Measurements from ENCODE around the gene GLOD4.

Gene GLOD4

GRCh38 chr17:745406-745805 is 36.7 kb downstream of the GLOD4 start:
- Histone ChIP-seq H3K36me3 (ENCODE audit: control insufficient read depth, insufficient read depth, low read length) (peaks cover 41% of the 10 kb centered on the region), H3K4me1 (ENCODE audit: control insufficient read depth, insufficient read depth, low read length, poor library complexity, severe bottlenecking) (peaks cover 5% of the 10 kb centered on the region), H3K27me3 (replicated peaks; ENCODE audit: control insufficient read depth, insufficient read depth, low read length, poor library complexity, severe bottlenecking) (no peaks in the 10 kb centered on the region), H3K9me3 (ENCODE audit: control insufficient read depth, low read length) (no peaks in the 10 kb centered on the region), H3K4me3 (ENCODE audit: insufficient read depth, low read depth, low read length, poor library complexity, severe bottlenecking) (no peak overlapping the region), H3K27ac (ENCODE audit: insufficient read depth, low read length, poor library complexity, severe bottlenecking) (no peak overlapping the region)
- DNase-seq = no peak

GRCh38 chr17:744937-745336 is 37.1 kb downstream of the GLOD4 start:
- H3K27ac ChIP-seq (ENCODE audit: insufficient read depth, low read length, poor library complexity, severe bottlenecking) = no peak overlapping the region
- DNase-seq = no peak
- no peak overlapping the region for H3K4me3 ChIP-seq (ENCODE audit: insufficient read depth, low read depth, low read length, poor library complexity, severe bottlenecking)
- H3K9me3 ChIP-seq (ENCODE audit: control insufficient read depth, low read length) = no peaks in the 10 kb centered on the region
- H3K36me3 ChIP-seq (ENCODE audit: control insufficient read depth, insufficient read depth, low read length) = peaks cover 41% of the 10 kb centered on the region
- peaks cover 1% of the 10 kb centered on the region for H3K4me1 ChIP-seq (ENCODE audit: control insufficient read depth, insufficient read depth, low read length, poor library complexity, severe bottlenecking)
- no peaks in the 10 kb centered on the region for H3K27me3 ChIP-seq (replicated peaks; ENCODE audit: control insufficient read depth, insufficient read depth, low read length, poor library complexity, severe bottlenecking)

DNA sequence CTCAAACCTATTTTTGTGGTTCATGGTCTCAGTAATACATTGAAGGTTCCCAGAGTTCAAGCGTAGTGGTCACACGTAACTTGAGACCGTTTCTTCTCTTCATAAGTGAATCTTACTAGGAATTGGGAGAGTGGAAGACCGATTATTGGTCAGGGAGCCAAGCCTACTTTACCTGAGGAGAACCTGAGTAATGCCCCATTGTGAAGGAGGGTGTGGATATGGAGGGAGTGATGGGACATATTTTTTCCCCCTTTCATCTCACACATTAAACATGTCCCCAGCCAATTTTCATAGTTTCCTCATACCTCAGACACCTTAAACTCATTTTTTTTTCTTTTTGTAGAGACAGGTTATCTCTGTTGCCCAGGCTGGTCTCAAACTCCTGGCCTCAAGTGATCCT is 38.9 kb downstream of the GLOD4 start:
- Histone ChIP-seq H3K4me3 (ENCODE audit: insufficient read depth, low read depth, low read length, poor library complexity, severe bottlenecking) (no peak overlapping the region), H3K4me1 (ENCODE audit: control insufficient read depth, insufficient read depth, low read length, poor library complexity, severe bottlenecking) (no peaks in the 10 kb centered on the region), H3K36me3 (ENCODE audit: control insufficient read depth, insufficient read depth, low read length) (peaks cover 41% of the 10 kb centered on the region), H3K27me3 (replicated peaks; ENCODE audit: control insufficient read depth, insufficient read depth, low read length, poor library complexity, severe bottlenecking) (no peaks in the 10 kb centered on the region), H3K27ac (ENCODE audit: insufficient read depth, low read length, poor library complexity, severe bottlenecking) (no peak overlapping the region), H3K9me3 (ENCODE audit: control insufficient read depth, low read length) (no peaks in the 10 kb centered on the region)
- no peak for DNase-seq

DNA sequence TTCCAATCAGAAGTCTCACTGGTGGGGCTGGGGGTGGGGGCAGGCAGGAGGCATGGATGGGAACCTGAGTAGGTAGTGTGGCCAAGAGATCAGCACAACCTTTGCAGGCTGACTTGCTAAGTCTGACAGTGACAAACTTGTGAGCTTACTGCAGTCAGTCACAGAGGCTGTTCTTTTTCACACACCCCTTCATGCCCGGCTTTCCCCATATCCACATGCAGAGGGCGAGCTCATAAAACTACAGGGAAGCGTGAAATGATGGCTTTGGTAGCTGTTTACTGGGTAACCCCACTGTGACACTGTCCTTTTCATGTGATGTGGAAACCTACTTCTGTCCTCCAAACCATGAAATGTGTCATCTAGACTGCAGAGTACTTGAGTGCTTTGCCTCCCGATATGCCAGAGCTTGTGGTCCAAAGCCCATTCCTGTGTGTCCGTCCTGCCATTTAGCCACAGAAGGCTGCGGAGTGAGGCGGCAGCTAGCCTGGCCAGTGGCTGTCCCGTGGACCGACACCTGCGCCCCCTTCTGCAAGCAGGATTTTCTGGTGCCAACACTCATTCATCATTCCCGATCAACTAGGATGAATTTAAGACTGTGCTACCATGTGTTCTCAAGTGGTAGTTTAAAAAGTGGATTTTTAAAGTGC is 39.8 kb downstream of the GLOD4 start:
- Histone ChIP-seq H3K36me3 (ENCODE audit: control insufficient read depth, insufficient read depth, low read length) (peaks cover 36% of the 10 kb centered on the region), H3K9me3 (ENCODE audit: control insufficient read depth, low read length) (no peaks in the 10 kb centered on the region), H3K27ac (ENCODE audit: insufficient read depth, low read length, poor library complexity, severe bottlenecking) (no peak overlapping the region), H3K4me1 (ENCODE audit: control insufficient read depth, insufficient read depth, low read length, poor library complexity, severe bottlenecking) (no peaks in the 10 kb centered on the region), H3K4me3 (ENCODE audit: insufficient read depth, low read depth, low read length, poor library complexity, severe bottlenecking) (no peak overlapping the region), H3K27me3 (replicated peaks; ENCODE audit: control insufficient read depth, insufficient read depth, low read length, poor library complexity, severe bottlenecking) (no peaks in the 10 kb centered on the region)
- no peak for DNase-seq

DNA sequence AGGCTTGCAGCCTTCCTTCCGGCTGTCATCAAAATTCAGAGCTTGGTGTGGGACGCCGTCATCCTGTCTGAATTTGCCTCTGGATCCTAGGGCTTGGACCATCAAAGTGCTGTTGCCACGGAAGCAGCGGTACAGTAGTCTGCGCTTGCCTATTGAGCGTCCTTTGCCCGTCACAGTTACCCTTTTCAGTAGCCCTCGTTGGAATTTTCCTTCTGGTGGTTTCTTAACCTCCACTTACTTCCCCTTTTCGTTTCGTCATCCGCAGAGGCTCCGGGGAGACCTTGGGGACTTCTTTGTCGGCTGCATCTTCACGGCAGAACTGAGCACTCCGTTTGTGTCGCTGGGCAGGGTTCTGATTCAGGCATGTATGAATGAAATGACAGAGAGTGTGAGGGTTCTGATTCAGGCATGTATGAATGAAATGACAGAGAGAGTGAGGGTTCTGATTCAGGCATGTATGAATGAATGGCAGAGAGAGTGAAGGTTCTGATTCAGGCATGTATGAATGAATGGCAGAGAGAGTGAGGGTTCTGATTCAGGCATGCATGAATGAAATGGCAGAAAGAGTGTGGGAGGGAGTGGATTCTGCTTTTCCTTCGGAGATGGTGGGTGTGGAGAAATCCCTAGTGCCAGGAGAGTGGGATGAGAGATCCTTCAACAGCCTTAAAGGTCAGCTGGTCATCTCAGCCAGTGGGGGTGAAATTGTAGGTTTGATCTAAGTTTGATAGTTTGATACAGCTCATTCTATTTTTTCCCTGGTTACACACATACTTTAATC is 41.7 kb downstream of the GLOD4 start:
- H3K9me3 ChIP-seq (ENCODE audit: control insufficient read depth, low read length) = no peaks in the 10 kb centered on the region
- peaks cover 19% of the 10 kb centered on the region for H3K36me3 ChIP-seq (ENCODE audit: control insufficient read depth, insufficient read depth, low read length)
- DNase-seq = no peak
- H3K27ac ChIP-seq (ENCODE audit: insufficient read depth, low read length, poor library complexity, severe bottlenecking) = no peak overlapping the region
- no peaks in the 10 kb centered on the region for H3K27me3 ChIP-seq (replicated peaks; ENCODE audit: control insufficient read depth, insufficient read depth, low read length, poor library complexity, severe bottlenecking)
- no peak overlapping the region for H3K4me3 ChIP-seq (ENCODE audit: insufficient read depth, low read depth, low read length, poor library complexity, severe bottlenecking)
- no peaks in the 10 kb centered on the region for H3K4me1 ChIP-seq (ENCODE audit: control insufficient read depth, insufficient read depth, low read length, poor library complexity, severe bottlenecking)

DNA sequence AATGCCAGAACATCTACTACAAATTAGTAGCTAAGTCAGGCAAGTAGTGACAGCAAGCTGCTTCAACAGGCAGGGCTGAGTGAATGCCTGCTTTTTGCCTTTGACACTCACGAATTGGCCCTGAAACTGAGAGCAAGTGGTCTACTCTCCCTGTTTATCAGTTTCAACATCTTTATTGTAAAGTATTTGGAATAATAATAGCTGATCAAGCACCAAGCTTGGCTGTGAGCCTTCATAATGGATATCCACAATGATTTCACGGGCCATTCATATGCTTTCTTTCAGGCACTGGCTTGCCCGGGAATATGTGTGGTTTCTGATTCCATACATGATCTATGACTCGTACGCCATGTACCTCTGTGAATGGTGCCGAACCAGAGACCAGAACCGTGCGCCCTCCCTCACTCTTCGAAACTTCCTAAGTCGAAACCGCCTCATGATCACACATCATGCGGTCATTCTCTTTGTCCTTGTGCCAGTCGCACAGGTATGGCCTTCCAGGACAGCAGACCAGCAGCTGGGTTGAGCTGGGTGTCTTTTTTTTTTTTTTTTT is 44.4 kb downstream of the GLOD4 start:
- peaks cover 4% of the 10 kb centered on the region for H3K36me3 ChIP-seq (ENCODE audit: control insufficient read depth, insufficient read depth, low read length)
- no peak overlapping the region for H3K27ac ChIP-seq (ENCODE audit: insufficient read depth, low read length, poor library complexity, severe bottlenecking)
- peaks cover 4% of the 10 kb centered on the region for H3K4me1 ChIP-seq (ENCODE audit: control insufficient read depth, insufficient read depth, low read length, poor library complexity, severe bottlenecking)
- no peaks in the 10 kb centered on the region for H3K9me3 ChIP-seq (ENCODE audit: control insufficient read depth, low read length)
- H3K4me3 ChIP-seq (ENCODE audit: insufficient read depth, low read depth, low read length, poor library complexity, severe bottlenecking) = no peak overlapping the region
- DNase-seq = no peak
- no peaks in the 10 kb centered on the region for H3K27me3 ChIP-seq (replicated peaks; ENCODE audit: control insufficient read depth, insufficient read depth, low read length, poor library complexity, severe bottlenecking)

- Histone ChIP-seq H3K27ac (ENCODE audit: insufficient read depth, low read length, poor library complexity, severe bottlenecking) (no peak overlapping the region), H3K4me3 (ENCODE audit: insufficient read depth, low read depth, low read length, poor library complexity, severe bottlenecking) (no peak overlapping the region), H3K9me3 (ENCODE audit: control insufficient read depth, low read length) (no peaks in the 10 kb centered on the region), H3K36me3 (ENCODE audit: control insufficient read depth, insufficient read depth, low read length) (no peaks in the 10 kb centered on the region), H3K27me3 (replicated peaks; ENCODE audit: control insufficient read depth, insufficient read depth, low read length, poor library complexity, severe bottlenecking) (no peaks in the 10 kb centered on the region), H3K4me1 (ENCODE audit: control insufficient read depth, insufficient read depth, low read length, poor library complexity, severe bottlenecking) (peaks cover 8% of the 10 kb centered on the region)
- DNase-seq = no peak
These were observed 48.3 kb downstream of the GLOD4 start for GRCh38 chr17:733743-734142.

GRCh38 chr17:732902-733720 is 49.0 kb downstream of the GLOD4 start:
- Histone ChIP-seq H3K27me3 (replicated peaks; ENCODE audit: control insufficient read depth, insufficient read depth, low read length, poor library complexity, severe bottlenecking) (no peaks in the 10 kb centered on the region), H3K4me1 (ENCODE audit: control insufficient read depth, insufficient read depth, low read length, poor library complexity, severe bottlenecking) (peaks cover 8% of the 10 kb centered on the region), H3K9me3 (ENCODE audit: control insufficient read depth, low read length) (no peaks in the 10 kb centered on the region), H3K27ac (ENCODE audit: insufficient read depth, low read length, poor library complexity, severe bottlenecking) (peak overlapping the region; percentile 11), H3K36me3 (ENCODE audit: control insufficient read depth, insufficient read depth, low read length) (no peaks in the 10 kb centered on the region), H3K4me3 (ENCODE audit: insufficient read depth, low read depth, low read length, poor library complexity, severe bottlenecking) (peak overlapping the region; percentile 50)
- DNase-seq = no peak

DNA sequence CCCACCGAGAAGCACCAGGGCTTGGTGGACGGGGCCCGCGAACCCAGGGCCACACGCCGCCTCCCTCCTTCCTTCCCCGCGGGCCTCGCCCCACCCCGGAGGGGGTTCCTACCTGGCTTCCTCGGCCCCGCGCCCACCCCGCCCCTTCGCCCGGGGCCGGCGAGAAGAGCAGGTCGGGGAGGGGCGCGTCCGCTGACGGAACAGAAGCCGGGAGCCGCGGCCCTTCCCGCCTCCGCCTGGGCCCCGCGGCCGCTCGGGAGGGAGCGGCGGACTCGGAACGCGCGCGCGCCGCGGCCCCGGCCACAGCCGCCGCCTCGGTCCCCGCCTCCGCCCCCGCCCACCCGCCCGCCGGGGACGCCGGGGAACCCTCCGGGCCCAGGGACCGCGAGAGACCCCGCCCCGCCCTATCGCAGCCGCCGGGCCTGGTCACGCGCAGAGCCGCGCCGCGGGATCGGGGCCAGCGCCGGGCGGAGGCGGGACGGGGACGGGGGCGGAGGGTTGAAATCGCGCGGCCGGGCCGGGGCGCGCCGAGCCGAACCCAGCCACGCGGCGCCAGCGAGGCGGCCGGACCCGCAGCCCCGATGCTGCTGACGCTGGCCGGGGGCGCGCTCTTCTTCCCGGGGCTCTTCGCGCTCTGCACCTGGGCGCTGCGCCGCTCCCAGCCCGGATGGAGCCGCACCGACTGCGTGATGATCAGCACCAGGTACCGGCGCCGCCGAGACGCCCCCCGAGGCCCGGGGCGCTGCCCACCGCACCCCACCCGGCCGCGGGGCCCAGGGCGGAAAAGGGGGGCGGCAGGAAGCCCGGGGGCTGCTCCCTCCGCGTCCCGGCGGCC is 49.8 kb downstream of the GLOD4 start, which contains the start of gene TLCD3A:
Gene TLCD3A (plus strand): TSS at position 530 of the 835 bp plus-strand sequence. CDS start 52 bp downstream, at position 582.
- H3K36me3 ChIP-seq (ENCODE audit: control insufficient read depth, insufficient read depth, low read length) = no peaks in the 10 kb centered on the region
- peaks cover 8% of the 10 kb centered on the region for H3K4me1 ChIP-seq (ENCODE audit: control insufficient read depth, insufficient read depth, low read length, poor library complexity, severe bottlenecking)
- H3K27me3 ChIP-seq (replicated peaks; ENCODE audit: control insufficient read depth, insufficient read depth, low read length, poor library complexity, severe bottlenecking) = no peaks in the 10 kb centered on the region
- no peaks in the 10 kb centered on the region for H3K9me3 ChIP-seq (ENCODE audit: control insufficient read depth, low read length)
- H3K27ac ChIP-seq (ENCODE audit: insufficient read depth, low read length, poor library complexity, severe bottlenecking) = peak within 1 kb of the TSS; percentile 11
- peak; percentile 18 to 34 (median 26) for DNase-seq
- H3K4me3 ChIP-seq (ENCODE audit: insufficient read depth, low read depth, low read length, poor library complexity, severe bottlenecking) = peak within 1 kb of the TSS; percentile 61
